GM18909 (cell line): ENCODE data around the gene PSMD11.
A peak's percentile ranks its signal among the peaks of the same experiment; 100 is the strongest.
"Not testable (repeated sequence)": the region's sequence is repeated elsewhere in the genome, so short reads cannot be mapped to it uniquely, and the experiment has no call there.

Experiments used
- ATAC-seq: cut with Tn5 transposase; IDR thresholded peaks from one replicate; pipeline ENCODE4 v1.9.1; 2021; ENCODE audit warnings: mild to moderate bottlenecking; ENCODE audit not compliant: unreplicated experiment, poor library complexity

The PSMD11 gene

GRCh38 chr17:32444301-32445073, at the start of gene PSMD11:
Gene PSMD11 (plus strand): TSS chr17:32444510. CDS start chr17:32444524, 14 bp downstream.
- ATAC-seq, result peak; percentile 93

DNA sequence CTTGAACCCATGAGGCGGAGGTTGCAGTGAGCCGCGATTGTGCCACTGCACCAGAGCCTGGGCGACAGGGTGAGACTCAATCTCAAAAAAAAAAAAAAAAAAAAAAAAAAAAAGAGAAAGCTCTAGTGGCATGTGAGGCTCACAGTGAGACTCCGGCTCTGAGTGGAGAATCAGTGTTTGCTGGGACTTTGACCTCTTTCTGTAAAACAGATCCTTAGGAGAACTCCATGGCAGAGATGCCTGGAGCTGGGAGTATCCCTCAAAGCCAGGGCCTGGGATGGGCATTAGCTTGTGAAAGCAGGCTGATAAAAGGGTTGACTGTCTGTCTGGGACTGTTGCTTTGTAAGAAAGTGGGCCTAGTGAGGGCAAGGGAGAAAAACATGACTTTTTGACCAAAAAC, 48.0 kb upstream of the PSMD11 start:
- no peak for ATAC-seq

GRCh38 chr17:32398946-32399345, 45.4 kb upstream of the PSMD11 start:
- no peak for ATAC-seq

DNA sequence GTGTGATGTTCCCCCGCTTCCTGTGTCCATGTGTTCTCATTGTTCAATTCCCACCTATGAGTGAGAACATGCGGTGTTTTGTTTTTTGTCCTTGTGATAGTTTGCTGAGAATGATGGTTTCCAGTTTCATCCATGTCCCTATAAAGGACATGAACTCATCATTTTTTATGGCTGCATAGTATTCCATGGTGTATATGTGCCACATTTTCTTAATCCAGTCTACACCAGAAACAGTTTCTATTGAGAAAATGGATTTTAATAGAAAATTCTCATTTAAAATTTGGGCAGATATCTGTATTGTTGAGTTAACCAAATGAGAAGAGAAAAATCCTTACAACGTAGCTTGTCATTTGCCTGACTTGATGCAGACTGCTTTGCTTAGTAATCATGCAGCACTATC, 34.2 kb upstream of the PSMD11 start:
- ATAC-seq, result not testable (repeated sequence)

DNA sequence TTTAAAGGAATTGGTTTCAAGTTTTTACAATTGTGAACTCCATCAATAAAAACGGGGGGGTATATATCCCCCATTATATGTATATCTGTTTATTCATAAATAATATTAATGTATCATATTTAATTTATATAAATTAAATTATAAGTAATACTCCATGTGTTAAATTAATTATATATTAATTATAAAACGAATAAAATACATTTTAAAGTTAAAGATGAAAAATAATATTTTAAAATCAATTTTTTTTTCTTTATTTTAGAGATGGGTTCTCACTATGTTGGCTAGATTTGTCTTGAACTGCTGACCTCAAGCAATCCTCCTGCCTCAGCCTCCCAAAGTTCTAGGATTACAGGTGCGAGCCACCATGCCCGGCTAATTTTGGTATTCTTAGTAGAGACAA, 17.4 kb upstream of the PSMD11 start:
- no peak for ATAC-seq

DNA sequence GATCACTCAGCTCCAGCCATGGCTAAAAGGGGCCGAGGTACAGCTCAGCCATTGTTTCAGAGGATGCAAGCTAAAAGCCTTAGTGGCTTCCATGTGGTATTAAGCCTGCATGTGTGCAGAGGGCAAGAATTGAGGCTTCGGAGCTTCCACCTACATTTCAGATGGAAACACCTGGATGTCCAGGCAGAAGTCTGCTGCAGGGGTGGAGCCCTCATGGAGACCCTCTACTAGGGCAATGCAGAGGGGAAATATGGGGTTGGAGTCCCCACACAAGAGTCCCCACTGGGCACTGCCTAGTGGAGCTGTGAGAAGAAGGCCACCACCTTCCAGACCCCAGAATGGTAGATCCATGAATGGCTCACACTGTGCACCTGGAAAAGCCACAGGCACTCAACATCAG, 14.7 kb upstream of the PSMD11 start:
- ATAC-seq, result no peak

DNA sequence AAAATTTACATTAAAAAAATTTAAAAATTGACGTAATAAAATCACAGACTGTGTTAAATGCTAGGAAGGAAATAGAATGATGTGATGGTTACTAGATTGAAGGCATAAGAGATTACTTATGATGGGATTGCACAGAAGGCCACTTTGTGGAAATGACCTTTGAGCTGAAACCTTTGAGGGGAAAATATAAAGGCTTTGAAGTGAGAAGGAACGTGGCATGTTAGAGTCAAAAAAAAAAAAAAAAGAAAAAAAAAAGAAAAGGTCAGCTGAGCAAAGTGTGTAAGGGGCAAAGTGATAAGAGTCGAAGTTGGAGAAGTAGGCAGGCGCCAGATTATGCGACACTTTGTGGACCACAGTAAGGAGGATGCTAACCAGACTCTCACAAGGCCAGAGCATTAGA, 3.6 kb upstream of the PSMD11 start:
- no peak for ATAC-seq

DNA sequence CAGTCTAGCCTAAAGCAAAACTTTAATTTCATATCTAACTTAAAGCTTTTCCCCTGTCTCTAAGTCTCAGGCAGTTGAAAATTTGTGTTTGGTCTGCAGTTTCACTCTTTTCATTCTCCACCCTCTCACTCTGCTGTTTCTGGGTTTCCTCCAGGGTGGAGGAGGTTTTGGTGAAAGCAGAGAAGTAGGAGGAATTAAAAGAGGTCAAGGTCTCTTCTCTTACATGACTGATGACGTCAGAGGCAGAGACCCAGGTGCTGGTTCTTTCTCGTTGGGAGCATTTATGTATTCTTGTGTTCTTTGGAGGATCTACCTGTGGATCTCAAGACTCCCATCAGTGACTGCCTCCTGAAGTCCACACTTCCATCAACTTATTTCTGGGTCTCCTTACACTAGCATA, 2.4 kb upstream of the PSMD11 start:
- ATAC-seq, result no peak

- peak; percentile 1 for ATAC-seq
Observed at GRCh38 chr17:32443827-32444300, 446 bp upstream of the PSMD11 start.

DNA sequence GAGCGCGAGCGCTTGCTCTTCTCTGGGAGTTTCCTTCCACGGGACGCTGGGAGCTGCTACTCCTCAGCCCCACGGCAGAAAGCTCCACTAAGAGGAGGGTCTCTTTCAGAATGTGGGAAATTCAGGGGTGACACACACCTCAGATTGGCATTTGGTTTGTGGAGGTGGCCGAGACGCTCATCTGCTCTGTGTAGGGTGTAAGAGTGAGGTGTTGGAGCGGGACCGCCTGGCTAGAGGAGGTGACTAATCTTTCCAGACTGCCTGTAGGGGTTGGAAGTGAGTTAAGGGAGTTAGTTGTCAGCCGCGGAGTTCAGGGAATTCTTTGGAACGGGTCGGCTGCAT, 735 bp downstream of the PSMD11 start:
- peak; percentile 19 for ATAC-seq

- no peak for ATAC-seq
Observed at GRCh38 chr17:32445497-32445896, 1.2 kb downstream of the PSMD11 start.

GRCh38 chr17:32445971-32446370, 1.7 kb downstream of the PSMD11 start:
- ATAC-seq, result no peak

- no peak for ATAC-seq
Observed at GRCh38 chr17:32446949-32447348, 2.6 kb downstream of the PSMD11 start.

DNA sequence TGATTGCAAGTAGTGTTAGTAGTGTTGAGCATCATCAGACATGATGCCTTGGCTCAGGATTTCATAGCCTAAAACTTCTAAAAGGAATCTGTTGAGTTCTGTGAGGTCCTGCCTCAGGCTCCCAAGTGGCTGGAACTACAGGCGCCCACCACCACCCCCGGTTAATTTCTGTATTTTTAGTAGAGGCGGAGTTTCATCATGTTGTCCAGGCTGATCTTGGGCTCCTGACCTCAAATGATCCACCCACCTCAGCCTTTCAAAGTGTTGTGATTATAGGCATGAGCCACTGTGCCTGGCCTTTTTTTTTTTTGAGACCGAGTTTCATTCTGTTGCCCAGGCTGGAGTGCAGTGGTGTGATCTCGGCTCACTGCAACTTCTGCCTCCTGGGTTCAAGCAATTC, 5.7 kb downstream of the PSMD11 start:
- no peak for ATAC-seq

- ATAC-seq, result not testable (repeated sequence)
Observed at GRCh38 chr17:32450379-32450778, 6.1 kb downstream of the PSMD11 start.

GRCh38 chr17:32451879-32452278, 7.6 kb downstream of the PSMD11 start:
- ATAC-seq, result no peak

GRCh38 chr17:32452281-32452680, 8.0 kb downstream of the PSMD11 start:
- ATAC-seq, result no peak

GRCh38 chr17:32453370-32453769, 9.1 kb downstream of the PSMD11 start:
- ATAC-seq, result no peak

GRCh38 chr17:32458371-32458770, 14.1 kb downstream of the PSMD11 start:
- ATAC-seq, result no peak

GRCh38 chr17:32460054-32460453, 15.7 kb downstream of the PSMD11 start:
- ATAC-seq, result no peak

DNA sequence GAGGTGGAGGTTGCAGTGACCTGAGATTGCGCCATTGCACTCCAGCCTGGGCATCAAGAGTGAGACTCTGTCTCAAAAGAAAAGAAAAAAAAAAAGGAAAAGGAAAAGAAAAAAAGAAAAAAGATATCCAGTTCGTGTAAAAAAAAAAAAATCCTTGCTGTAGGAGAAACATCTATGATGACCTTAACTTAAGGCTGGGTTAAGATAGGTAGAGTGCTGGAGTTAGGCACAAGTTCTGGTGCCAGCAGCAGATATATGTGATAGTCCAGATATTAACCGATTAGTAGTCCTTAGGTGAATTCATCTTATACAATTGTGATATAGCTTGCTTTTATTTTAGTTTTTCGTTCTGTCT, 17.2 kb downstream of the PSMD11 start:
- no peak for ATAC-seq

DNA sequence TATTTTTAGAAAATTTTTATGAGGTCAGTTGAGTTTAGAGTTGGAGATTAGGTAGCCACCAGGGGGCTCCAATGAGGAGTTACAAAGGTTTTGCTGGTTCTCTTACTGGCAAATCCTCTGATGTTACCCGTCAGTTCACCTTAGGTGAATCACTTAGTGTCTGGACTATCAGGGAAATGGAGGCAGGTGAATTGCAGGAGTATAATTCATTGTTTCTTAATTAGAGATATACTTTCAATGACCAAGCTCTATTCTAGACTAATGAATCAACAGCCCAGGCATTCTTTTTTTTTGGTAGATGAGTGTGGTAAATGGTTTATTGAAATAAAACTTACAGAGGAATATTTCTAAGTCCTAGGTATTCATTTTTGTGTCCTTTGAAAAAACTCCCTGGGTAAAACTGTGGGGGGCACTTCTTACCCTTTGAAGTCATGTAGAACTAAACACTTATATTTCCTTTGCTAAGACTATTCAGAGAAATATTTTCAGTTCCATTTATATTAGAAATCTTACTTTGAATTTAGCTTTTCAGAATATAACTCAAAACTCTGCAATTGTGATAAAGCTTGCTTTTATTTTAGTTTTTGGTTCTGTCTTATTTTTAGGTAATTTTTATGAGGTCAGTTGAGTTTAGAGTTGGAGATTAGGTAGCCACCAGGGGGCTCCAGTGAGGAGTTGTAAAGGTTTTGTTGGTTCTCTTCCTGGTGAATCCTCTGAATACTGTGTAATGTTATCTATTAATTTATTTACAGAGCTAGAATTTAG, 17.7 kb downstream of the PSMD11 start:
- ATAC-seq, result no peak
